ENCODE data around the gene GPR139.

Gene GPR139

GRCh38 chr16:20051611-20052010, 22.1 kb downstream of the GPR139 start:
- no peak for DNase-seq

GRCh38 chr16:20051147-20051546, 22.5 kb downstream of the GPR139 start:
- no peak for DNase-seq

- DNase-seq, result no peak
Measured at GRCh38 chr16:20049831-20050230, 23.9 kb downstream of the GPR139 start.

GRCh38 chr16:20045886-20046285, 27.8 kb downstream of the GPR139 start:
- no peak for DNase-seq

- no peak for DNase-seq
Measured at GRCh38 chr16:20042848-20043247, 30.8 kb downstream of the GPR139 start.

GRCh38 chr16:20041924-20042596, 31.6 kb downstream of the GPR139 start:
- no peak for DNase-seq

GRCh38 chr16:20040011-20040410, 33.7 kb downstream of the GPR139 start:
- no peak for DNase-seq

- DNase-seq, result no peak
Measured at GRCh38 chr16:20029611-20030010, 44.1 kb downstream of the GPR139 start.

GRCh38 chr16:20026361-20027072, 47.2 kb downstream of the GPR139 start:
- DNase-seq, result no peak

- no peak for DNase-seq
Measured at GRCh38 chr16:20023190-20023589, 50.5 kb downstream of the GPR139 start.

GRCh38 chr16:20020976-20021375, 52.7 kb downstream of the GPR139 start:
- no peak for DNase-seq

GRCh38 chr16:20020083-20020482, 53.6 kb downstream of the GPR139 start:
- DNase-seq, result no peak

GRCh38 chr16:20016234-20016633, 57.5 kb downstream of the GPR139 start:
- no peak for DNase-seq

- DNase-seq, result no peak
Measured at GRCh38 chr16:20004931-20005330, 68.8 kb downstream of the GPR139 start.

- no peak for DNase-seq
Measured at GRCh38 chr16:20002936-20003335, 70.8 kb downstream of the GPR139 start.

- peak in 1 of 2 experiments; percentile 37 for DNase-seq
Measured at GRCh38 chr16:20001856-20002707, 71.6 kb downstream of the GPR139 start.

GRCh38 chr16:19997734-19998133, 76.0 kb downstream of the GPR139 start:
- no peak for DNase-seq

GRCh38 chr16:19997264-19997663, 76.4 kb downstream of the GPR139 start:
- no peak for DNase-seq

GRCh38 chr16:19994466-19995170, 79.1 kb downstream of the GPR139 start:
- DNase-seq, result no peak

- DNase-seq, result no peak
Measured at GRCh38 chr16:19991614-19992013, 82.1 kb downstream of the GPR139 start.

GRCh38 chr16:19984135-19984534, 89.6 kb downstream of the GPR139 start:
- peak in 1 of 2 experiments; percentile 34 for DNase-seq
